IMR-90 (cell line): Measurements from ENCODE around the gene MB. TPM values are rescaled to one million over a fixed set of nuclear protein-coding genes. Genes with fewer than 3 reads are reported as not detected.
A peak's percentile ranks its signal among the peaks of the same experiment; 100 is the strongest.

Experiments used
- ATAC-seq: fragments of 200-7000 bp; cut with Tn5 transposase; 2 replicates; pipeline ENCODE4 v1.9.1; 2020; ENCODE audit warnings: low read depth, mild to moderate bottlenecking, moderate library complexity
- BruUV-seq: library from RNA; stranded (reverse); fragments of 400-500 nt; replicated peaks from 2 replicates; lab custom pipeline; 2021; lab: Mats Ljungman, UMichigan
- CTCF ChIA-PET: fragments of 300-600 bp; formaldehyde crosslinking; extraction: SDS; loops from one replicate; lab custom pipeline; 2021; ENCODE audit warnings: antibody characterized with exemption; lab: Yijun Ruan, JAX
- POLR2A ChIA-PET: fragments of 300-600 bp; sonication (Branson Sonifier 250); formaldehyde crosslinking; loops from one replicate; lab custom pipeline; 2022; ENCODE audit warnings: antibody characterized with exemption; ENCODE audit not compliant: unreplicated experiment; lab: Charles Lee
- DNase-seq: peaks from one replicate; pipeline ENCODE4 v3.0.0; 2013
- H2AFZ ChIP-seq: replicated peaks from 2 replicates; pipeline ENCODE3; 2013; ENCODE audit warnings: low read length, mild to moderate bottlenecking; ENCODE audit not compliant: poor library complexity
- H2AK5ac ChIP-seq: 2 replicates; pipeline ENCODE4 v1.6.1; 2013; ENCODE audit warnings: low read depth, low read length, inconsistent platforms
- H2AK9ac ChIP-seq: replicated peaks from 2 replicates; pipeline ENCODE3; 2013; ENCODE audit warnings: mild to moderate bottlenecking, low read depth, low read length, moderate library complexity; ENCODE audit not compliant: poor library complexity
- H2BK120ac ChIP-seq: 2 replicates; pipeline ENCODE4 v1.6.1; 2013; ENCODE audit warnings: low read depth, low read length, inconsistent platforms
- H2BK15ac ChIP-seq: 3 replicates; pipeline ENCODE4 v1.6.1; 2013; ENCODE audit warnings: low read depth, low read length, inconsistent platforms
- H2BK20ac ChIP-seq: 2 replicates; pipeline ENCODE4 v1.6.1; 2013; ENCODE audit warnings: low read depth, mild to moderate bottlenecking, inconsistent platforms, low read length, moderate library complexity
- H2BK5ac ChIP-seq: 2 replicates; pipeline ENCODE4 v1.6.1; 2013; ENCODE audit warnings: mild to moderate bottlenecking, low read depth, low read length, inconsistent platforms; ENCODE audit not compliant: poor library complexity, severe bottlenecking
- H3K14ac ChIP-seq: replicated peaks from 2 replicates; pipeline ENCODE4 v1.6.1; 2013; ENCODE audit warnings: low read depth, low read length, inconsistent platforms
- H3K18ac ChIP-seq: 2 replicates; pipeline ENCODE4 v1.6.1; 2013; ENCODE audit warnings: low read depth, low read length, control low read depth
- H3K23ac ChIP-seq: 2 replicates; pipeline ENCODE4 v1.6.1; 2013; ENCODE audit warnings: low read depth, low read length, inconsistent platforms
- H3K27ac ChIP-seq: 2 replicates; pipeline ENCODE4 v1.5.1; 2013; ENCODE audit warnings: mild to moderate bottlenecking, control low read depth, low read length; ENCODE audit not compliant: insufficient read depth
- H3K27me3 ChIP-seq: 2 replicates; pipeline ENCODE4 v1.6.1; 2013; ENCODE audit warnings: low read length; ENCODE audit not compliant: control insufficient read depth, insufficient read depth
- H3K36me3 ChIP-seq: 2 replicates; pipeline ENCODE4 v1.6.1; 2013; ENCODE audit warnings: low read length, mixed read lengths; ENCODE audit not compliant: control insufficient read depth, insufficient read depth
- H3K4ac ChIP-seq: 2 replicates; pipeline ENCODE4 v1.6.1; 2013; ENCODE audit warnings: low read depth, low read length, inconsistent platforms
- H3K4me1 ChIP-seq: 2 replicates; pipeline ENCODE4 v1.6.1; 2013; ENCODE audit warnings: low read length, mixed read lengths; ENCODE audit not compliant: control insufficient read depth, insufficient read depth
- H3K4me2 ChIP-seq: 2 replicates; pipeline ENCODE4 v1.6.1; 2013; ENCODE audit warnings: low read depth, mild to moderate bottlenecking, control low read depth, low read length, moderate library complexity
- H3K4me3 ChIP-seq: 2 replicates; pipeline ENCODE4 v1.5.1; 2013; ENCODE audit warnings: low read depth, mild to moderate bottlenecking, control low read depth, low read length, moderate library complexity; ENCODE audit not compliant: insufficient read depth
- H3K56ac ChIP-seq: 2 replicates; pipeline ENCODE4 v1.6.1; 2013; ENCODE audit warnings: low read length, inconsistent platforms; ENCODE audit not compliant: insufficient read depth; ENCODE audit errors: extremely low read depth
- H3K79me1 ChIP-seq, 2 experiments: 2 replicates each; pipeline ENCODE4 v1.6.1; 2013; ENCODE audit warnings: low read length in 2 of 2, inconsistent platforms in 1 of 2, low read depth in 1 of 2
- H3K9ac ChIP-seq: 2 replicates; pipeline ENCODE4 v1.6.1; 2013; ENCODE audit warnings: low read depth, low read length, control low read depth
- H3K9me1 ChIP-seq: 2 replicates; pipeline ENCODE4 v1.6.1; 2013; ENCODE audit warnings: low read length, inconsistent platforms; ENCODE audit not compliant: insufficient read depth
- H3K9me3 ChIP-seq: 2 replicates; pipeline ENCODE4 v1.6.1; 2013; ENCODE audit warnings: low read length; ENCODE audit not compliant: control insufficient read depth, insufficient read depth
- H4K20me1 ChIP-seq: 2 replicates; pipeline ENCODE4 v1.6.1; 2013; ENCODE audit warnings: low read length, inconsistent platforms; ENCODE audit not compliant: insufficient read depth
- H4K5ac ChIP-seq: 2 replicates; pipeline ENCODE4 v1.6.1; 2013; ENCODE audit warnings: mild to moderate bottlenecking, low read depth, low read length, control low read depth
- H4K8ac ChIP-seq, 2 experiments: 2 replicates each; pipeline ENCODE4 v1.6.1; 2013; ENCODE audit warnings: low read depth in 2 of 2, low read length in 2 of 2, control low read depth in 1 of 2, inconsistent platforms in 1 of 2
- H4K91ac ChIP-seq: 2 replicates; pipeline ENCODE4 v1.6.1; 2013; ENCODE audit warnings: low read depth, low read length, inconsistent platforms; ENCODE audit not compliant: insufficient read depth
- CEBPB ChIP-seq: IDR thresholded peaks from 2 replicates; pipeline ENCODE4 v1.6.1; 2012; ENCODE audit warnings: low read depth, low read length, improper control_type of control experiment
- FOS ChIP-seq: fragments of 150-350 bp; IDR thresholded peaks from 2 replicates; pipeline ENCODE4 v1.6.1; 2016; ENCODE audit warnings: low read depth, low read length
- SMC3 ChIP-seq: fragments of 150-350 bp; IDR thresholded peaks from 2 replicates; pipeline ENCODE4 v1.6.1; 2016; ENCODE audit warnings: low read depth, mild to moderate bottlenecking, antibody characterized with exemption, low read length, moderate library complexity
- WGBS, 2 experiments: methylation state at CpG; one replicate each; pipeline versions ENCODE4 v1.1.5 to v1.1.7; 2013; ENCODE audit warnings: missing lambda C conversion rate in 2 of 2; ENCODE audit not compliant: insufficient read length in 1 of 2; ENCODE audit errors: extremely low coverage in 2 of 2; 5-methylcytosine and 5-hydroxymethylcytosine counted together
- dilution Hi-C: fragments of 300-500 bp; cut with HindIII; formaldehyde crosslinking; loops from one replicate; pipeline ENCODE4 v1.14.3; 2018; ENCODE audit warnings: low sequenced_read_pairs; ENCODE audit not compliant: unreplicated experiment
- in situ Hi-C: fragments of 300-500 bp; cut with MboI; formaldehyde crosslinking; loops from 3 replicates; pipeline ENCODE4 v1.14.3; 2019; ENCODE audit warnings: low sequenced_read_pairs, inconsistent platforms, mixed read lengths
- intact Hi-C: fragments of 100-400 bp; cut with micrococcal nuclease; formaldehyde crosslinking; loops from 2 replicates; pipeline ENCODE4 v1.10.0; 2022
- polyA plus RNA-seq, 3 experiments: library from polyadenylated mRNA; depleted of rRNA; stranded (reverse); fragments of >200 nt; gene quantifications; 2 replicates each; pipeline ENCODE4 v1.2.3, GENCODE V29; 2012; ENCODE audit warnings: low replicate concordance in 1 of 3
- total RNA-seq: library from RNA; depleted of rRNA; stranded (reverse); fragments of >200 nt; gene quantifications from 2 replicates; pipeline ENCODE4 v1.2.3, GENCODE V29; 2012

MB gene
- total and polyA plus RNA-seq, 2 of the 4 experiments (the other 2 are of a cell fraction), result not detected

GRCh38 chr22:35560366-35560765, 56.8 kb downstream of the MB start:
- H3K4me3 ChIP-seq, result no peak overlapping the region
- H2AK9ac ChIP-seq, result no peak overlapping the region
- H4K20me1 ChIP-seq, result no peaks in the 10 kb centered on the region
- H2BK5ac ChIP-seq, result no peak overlapping the region
- H2BK120ac ChIP-seq, result peak overlapping the region; percentile 39
- no peak overlapping the region for H3K27ac ChIP-seq
- no peaks in the 10 kb centered on the region for H3K79me1 ChIP-seq
- H3K9me3 ChIP-seq, result peaks cover 6% of the 10 kb centered on the region
- 0 out of 2 replicates have a peak overlapping the region, but pooled peaks have one; percentile 23 for H4K91ac ChIP-seq
- H3K9ac ChIP-seq, result no peak overlapping the region
- dilution Hi-C loops (no loop called here), intact Hi-C loops (no loop called here), in situ Hi-C loops (no loop called here)
- peak overlapping the region; percentile 41; the same call in 1 of the 2 replicates for H3K4ac ChIP-seq
- no peak overlapping the region for H4K8ac ChIP-seq
- ChIA-PET POLR2A (no interaction called here), CTCF (no interaction called here)
- TF ChIP-seq FOS (no peak), SMC3 (no peak), CEBPB (no peak)
- no peak overlapping the region; the same call in 1 of the 2 replicates for H3K23ac ChIP-seq
- peak overlapping the region; percentile 59; the same call in 1 of the 2 replicates for H2AK5ac ChIP-seq
- H3K36me3 ChIP-seq, result no peaks in the 10 kb centered on the region
- no peak for ATAC-seq
- no peaks in the 10 kb centered on the region for H3K27me3 ChIP-seq
- no peak overlapping the region for H3K4me2 ChIP-seq
- no peak overlapping the region for H4K5ac ChIP-seq
- no peak overlapping the region for H2AFZ ChIP-seq
- no peak overlapping the region for H3K14ac ChIP-seq
- 0 out of 3 replicates have a peak overlapping the region, but pooled peaks have one; percentile 20 for H2BK15ac ChIP-seq
- no peak overlapping the region for H3K18ac ChIP-seq
- WGBS, 2 experiments, result 40% methylated on average over 1 of the region's 5 CpGs; no CpG with 5 or more reads in 1 of the 2 experiments
- no peak for DNase-seq
- peak overlapping the region; percentile 51; the same call in 1 of the 2 replicates for H2BK20ac ChIP-seq
- peaks cover 24% of the 10 kb centered on the region for H3K4me1 ChIP-seq
- H3K9me1 ChIP-seq, result peaks cover 19% of the 10 kb centered on the region
- H3K56ac ChIP-seq, result no peak overlapping the region
- BruUV-seq, result no TSS peak
